GM10266 (cell line): ENCODE results near the gene PRPF8.

Experiments
- DNase-seq: peaks from one replicate; pipeline ENCODE4 v3.0.0; 2012; ENCODE audit errors: extremely low spot score
- CTCF ChIP-seq: IDR thresholded peaks from 2 replicates; pipeline ENCODE4 v1.5.1; 2012; ENCODE audit warnings: mild to moderate bottlenecking, low read depth; ENCODE audit not compliant: control insufficient read depth, insufficient read depth; ENCODE audit errors: missing control alignments

Gene PRPF8

GRCh38 chr17:1612400-1612799 lies 72.3 kb downstream of the PRPF8 start:
- no peak for TF ChIP-seq CTCF
- no peak for DNase-seq

DNA sequence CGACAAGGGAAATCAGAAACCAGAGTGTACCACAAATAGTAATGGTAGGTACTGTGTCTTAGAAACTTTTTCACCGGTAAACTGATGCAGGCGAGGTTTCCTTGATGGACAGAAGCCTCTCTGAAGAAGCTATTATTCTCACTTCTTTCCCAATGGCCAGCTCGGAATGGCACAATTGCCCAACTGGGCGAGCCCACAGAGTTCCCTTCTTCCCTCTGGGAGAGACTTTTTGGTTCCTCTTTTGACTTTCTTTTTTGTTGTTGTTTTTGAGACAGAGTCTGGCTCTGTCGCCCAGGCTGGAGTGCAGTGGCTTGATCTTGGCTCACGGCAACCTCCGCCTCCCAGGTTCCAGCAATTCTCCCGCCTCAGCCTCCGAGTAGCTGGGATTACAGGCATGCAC lies 73.0 kb downstream of the PRPF8 start:
- TF ChIP-seq CTCF: no peak
- no peak for DNase-seq

DNA sequence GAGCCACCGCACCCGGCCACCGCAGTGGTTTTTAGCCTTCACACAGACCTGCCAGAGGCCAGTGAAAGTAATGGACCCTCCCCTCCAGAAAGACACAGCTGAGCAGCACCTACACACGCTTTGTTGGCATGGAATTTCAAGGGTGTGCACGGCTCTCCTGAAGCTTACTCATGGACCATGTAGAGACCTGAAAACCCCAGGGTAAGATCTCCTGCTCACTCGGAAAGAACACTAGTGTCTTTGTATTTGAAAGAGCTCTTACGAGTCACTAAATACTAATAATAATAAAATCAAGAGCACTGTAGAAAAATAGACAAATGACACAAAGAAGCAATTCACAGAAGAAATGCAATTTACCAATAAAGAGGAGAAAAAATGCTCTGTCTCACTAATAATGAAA lies 76.0 kb downstream of the PRPF8 start:
- no peak for TF ChIP-seq CTCF
- DNase-seq: no peak

DNA sequence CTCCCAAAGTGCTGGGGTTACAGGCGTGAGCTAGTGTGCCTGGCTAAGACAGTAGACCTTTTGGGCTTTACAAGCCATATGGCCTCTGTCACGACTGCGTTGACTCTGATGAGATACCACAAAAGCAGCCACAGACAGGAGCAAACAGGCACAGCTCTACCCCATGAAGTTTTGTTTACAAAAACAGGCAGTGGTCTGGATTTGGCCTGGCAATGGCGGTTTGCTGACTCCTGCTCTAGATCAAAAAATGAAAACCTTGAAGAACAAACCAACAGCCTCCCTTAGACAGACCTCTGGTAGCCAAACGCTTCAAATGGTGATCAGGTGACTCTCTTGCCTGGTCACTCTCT lies 76.7 kb downstream of the PRPF8 start:
- DNase-seq: no peak

DNA sequence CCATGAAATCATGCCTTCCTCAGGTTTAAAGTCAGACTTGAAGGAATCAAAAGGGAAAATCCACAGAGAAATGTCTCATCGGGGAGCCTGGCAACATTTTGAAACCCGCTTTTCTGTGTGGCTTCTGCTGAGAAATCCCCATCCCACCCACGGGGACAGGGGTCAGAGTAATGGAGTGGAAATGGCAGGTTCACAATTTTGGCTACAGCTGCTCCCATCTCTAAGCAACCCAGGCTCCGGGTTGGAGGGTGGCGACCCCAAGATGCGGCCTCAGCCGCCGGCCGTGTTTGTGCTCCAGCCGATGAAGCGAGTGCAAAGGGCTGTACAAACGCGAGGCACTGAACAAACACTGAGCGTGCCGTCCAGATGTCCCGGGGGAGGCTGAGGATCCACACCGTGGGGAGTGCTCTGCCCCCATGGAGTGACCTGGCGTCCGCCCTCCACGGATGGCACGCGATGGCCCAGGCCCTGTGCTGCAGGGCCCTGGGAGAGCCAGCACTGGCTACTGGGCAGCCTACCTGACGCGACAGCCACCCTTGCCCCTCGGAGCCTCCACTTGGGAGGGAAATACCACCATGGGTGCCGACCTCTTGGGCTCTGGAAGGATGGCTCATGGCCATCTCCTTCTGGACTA lies 78.2 kb downstream of the PRPF8 start:
- peak; percentile 50 for DNase-seq
- TF ChIP-seq CTCF: no peak

More for the DNA sequence above, 76.7 kb downstream of the PRPF8 start:
- TF ChIP-seq CTCF: no peak

GRCh38 chr17:1605681-1606351 lies 78.9 kb downstream of the PRPF8 start:
- DNase-seq: no peak
- TF ChIP-seq CTCF: no peak

DNA sequence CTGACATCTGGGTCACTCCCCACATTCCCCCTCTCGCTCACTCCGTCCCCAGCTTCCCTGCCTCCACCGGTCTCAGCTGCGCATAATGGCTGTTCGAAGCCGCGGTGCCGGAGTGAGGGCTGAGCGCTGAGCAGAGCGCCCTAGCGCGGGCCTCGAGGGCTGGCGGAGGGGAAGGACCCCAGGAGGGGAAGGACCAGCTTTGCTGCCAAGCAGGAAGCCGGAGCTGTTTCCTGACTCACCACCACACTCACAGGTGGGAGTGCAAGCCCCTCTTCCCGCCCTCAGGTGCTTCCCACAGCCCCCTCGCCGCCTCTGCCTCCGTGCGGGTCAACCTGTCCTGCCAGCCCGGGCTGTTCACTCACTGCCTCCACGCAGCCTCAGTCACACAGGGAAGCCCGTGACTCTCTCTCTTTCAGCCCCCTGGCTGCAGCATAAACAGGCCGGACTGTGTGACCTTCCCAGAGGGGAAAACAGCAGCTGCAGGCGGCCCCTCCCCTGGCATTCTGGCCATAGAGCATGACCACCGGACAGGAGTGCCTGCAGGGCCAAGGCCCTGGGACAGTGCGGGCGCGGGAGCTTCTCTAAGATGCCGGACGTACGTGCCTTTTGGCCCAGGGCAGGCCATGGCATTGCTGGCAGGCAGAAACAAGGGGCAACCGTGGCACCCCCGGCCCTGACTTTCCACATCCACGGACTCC lies 79.7 kb downstream of the PRPF8 start:
- DNase-seq: no peak

More for the DNA sequence above, 79.7 kb downstream of the PRPF8 start:
- no peak for TF ChIP-seq CTCF
